ENCODE data around the gene JTB.

DNA sequence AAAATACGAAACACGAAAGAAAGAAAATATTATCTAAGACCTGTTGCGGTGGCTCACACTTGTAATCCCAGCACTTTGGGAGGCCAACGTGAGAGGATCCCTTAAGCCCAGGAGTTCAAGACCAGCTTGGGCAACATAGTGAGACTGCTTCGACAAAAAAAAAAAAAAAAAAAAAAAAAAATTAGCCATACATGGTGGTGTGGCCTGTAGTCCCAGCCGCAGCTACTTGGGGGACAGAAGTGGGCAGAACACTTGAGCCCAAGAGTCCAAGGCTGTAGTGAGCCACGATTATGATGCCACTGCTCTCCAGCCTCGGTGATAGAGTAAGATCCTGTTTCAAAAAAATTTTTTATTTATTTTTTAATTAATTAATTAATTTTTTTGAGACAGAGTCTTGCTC lies 10.1 kb upstream of the JTB start:
- no peak for TF ChIP-seq EZH2 (IDR thresholded peaks at IDR 0.05; ENCODE audit: insufficient read depth, poor library complexity, severe bottlenecking)
- TF ChIP-seq EZH2phosphoT487 (IDR thresholded peaks at IDR 0.05; ENCODE audit: insufficient read depth, low read depth), result no peak

Measured in GM23248 (cell line).